ENCODE results near the gene ZNF160.

The ZNF160 gene

GRCh38 chr19:53091413-53092254, 11.6 kb downstream of the ZNF160 start:
- TF ChIP-seq, protein P1, sequence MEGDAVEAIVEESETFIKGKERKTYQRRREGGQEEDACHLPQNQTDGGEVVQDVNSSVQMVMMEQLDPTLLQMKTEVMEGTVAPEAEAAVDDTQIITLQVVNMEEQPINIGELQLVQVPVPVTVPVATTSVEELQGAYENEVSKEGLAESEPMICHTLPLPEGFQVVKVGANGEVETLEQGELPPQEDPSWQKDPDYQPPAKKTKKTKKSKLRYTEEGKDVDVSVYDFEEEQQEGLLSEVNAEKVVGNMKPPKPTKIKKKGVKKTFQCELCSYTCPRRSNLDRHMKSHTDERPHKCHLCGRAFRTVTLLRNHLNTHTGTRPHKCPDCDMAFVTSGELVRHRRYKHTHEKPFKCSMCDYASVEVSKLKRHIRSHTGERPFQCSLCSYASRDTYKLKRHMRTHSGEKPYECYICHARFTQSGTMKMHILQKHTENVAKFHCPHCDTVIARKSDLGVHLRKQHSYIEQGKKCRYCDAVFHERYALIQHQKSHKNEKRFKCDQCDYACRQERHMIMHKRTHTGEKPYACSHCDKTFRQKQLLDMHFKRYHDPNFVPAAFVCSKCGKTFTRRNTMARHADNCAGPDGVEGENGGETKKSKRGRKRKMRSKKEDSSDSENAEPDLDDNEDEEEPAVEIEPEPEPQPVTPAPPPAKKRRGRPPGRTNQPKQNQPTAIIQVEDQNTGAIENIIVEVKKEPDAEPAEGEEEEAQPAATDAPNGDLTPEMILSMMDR (IDR thresholded peaks at IDR 0.05; ENCODE audit: insufficient read depth, low read depth, low read length, missing control alignments), result no peak
- H3K4me3 ChIP-seq (ENCODE audit: low read length), result no peak overlapping the region
- no peak for DNase-seq (ENCODE audit: low read depth)

DNA sequence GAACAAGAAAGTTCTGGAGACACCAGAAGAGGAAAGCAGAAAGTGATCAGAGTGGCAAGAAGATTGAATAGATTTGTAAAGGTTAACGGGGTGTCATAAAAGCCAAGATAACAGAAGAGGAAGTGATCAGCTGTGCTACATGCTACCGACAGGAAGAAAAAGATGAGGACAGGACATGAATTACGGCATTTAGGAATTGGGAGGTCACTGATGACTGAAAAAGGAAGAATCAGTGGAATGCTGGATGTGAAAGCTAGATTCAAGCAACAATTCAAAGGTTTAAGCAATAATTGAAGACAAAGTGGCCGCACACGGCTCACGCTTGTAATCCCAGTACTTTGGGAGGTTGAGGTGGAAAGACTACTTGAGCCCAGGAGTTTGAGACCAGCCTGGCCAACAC, 15.1 kb downstream of the ZNF160 start:
- DNase-seq (ENCODE audit: low read depth), result no peak

DNA sequence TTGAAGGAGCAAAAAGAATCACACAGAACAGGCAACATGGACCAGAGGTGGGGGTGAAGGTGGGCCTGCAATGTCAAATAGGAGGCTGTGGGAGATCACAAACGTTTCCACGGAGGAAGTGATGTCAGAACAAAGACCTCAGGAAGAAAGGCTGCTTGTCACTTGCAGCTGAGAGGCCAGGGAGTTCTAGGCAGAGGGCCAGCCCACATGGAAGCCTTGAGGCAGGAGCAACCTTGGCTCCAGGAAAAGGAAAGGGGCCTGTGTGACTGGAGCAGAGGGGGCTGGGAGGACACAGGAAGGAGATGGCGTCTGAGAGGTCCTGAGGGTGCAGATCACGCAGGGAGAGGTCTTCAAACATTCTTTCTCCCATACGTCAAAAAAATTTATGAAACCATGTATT, 16.3 kb downstream of the ZNF160 start:
- no peak overlapping the region for H3K4me3 ChIP-seq (ENCODE audit: low read length)
- DNase-seq (ENCODE audit: low read depth), result peak; percentile 31
- TF ChIP-seq, protein P1 (IDR thresholded peaks at IDR 0.05; ENCODE audit: insufficient read depth, low read depth, low read length, missing control alignments), result no peak

More for the DNA sequence above, 15.1 kb downstream of the ZNF160 start:
- no peak overlapping the region for H3K4me3 ChIP-seq (ENCODE audit: low read length)
- TF ChIP-seq, protein P1 (IDR thresholded peaks at IDR 0.05; ENCODE audit: insufficient read depth, low read depth, low read length, missing control alignments), result no peak

GRCh38 chr19:53085496-53085895, 17.7 kb downstream of the ZNF160 start:
- TF ChIP-seq, protein P1 (IDR thresholded peaks at IDR 0.05; ENCODE audit: insufficient read depth, low read depth, low read length, missing control alignments), result no peak
- H3K4me3 ChIP-seq (ENCODE audit: low read length), result no peak overlapping the region
- DNase-seq (ENCODE audit: low read depth), result no peak

- no peak for DNase-seq (ENCODE audit: low read depth)
- TF ChIP-seq, protein P1 (IDR thresholded peaks at IDR 0.05; ENCODE audit: insufficient read depth, low read depth, low read length, missing control alignments), result no peak
Observed at GRCh38 chr19:53082929-53083328, 20.3 kb downstream of the ZNF160 start.

GRCh38 chr19:53079313-53079924, 23.8 kb downstream of the ZNF160 start:
- DNase-seq (ENCODE audit: low read depth), result no peak
- TF ChIP-seq, protein P1 (IDR thresholded peaks at IDR 0.05; ENCODE audit: insufficient read depth, low read depth, low read length, missing control alignments), result no peak
- no peak overlapping the region for H3K4me3 ChIP-seq (ENCODE audit: low read length)

More at GRCh38 chr19:53082929-53083328, 20.3 kb downstream of the ZNF160 start:
- no peak overlapping the region for H3K4me3 ChIP-seq (ENCODE audit: low read length)
